B cell (primary cell): ENCODE results near the gene SLC4A5. TPM values are rescaled to one million over a fixed set of nuclear protein-coding genes. Genes with fewer than 3 reads are reported as not detected.

ENCODE experiments used
- ATAC-seq: fragments of 200-7000 bp; cut with Tn5 transposase; one replicate; pipeline ENCODE4 v1.10.0; 2021; ENCODE audit warnings: low read depth, mild to moderate bottlenecking, moderate number of reproducible peaks, moderate library complexity
- CTCF ChIA-PET: fragments of 350-600 bp; sonication (Branson Sonifier 250); formaldehyde crosslinking; loops from one replicate; lab custom pipeline; 2021; ENCODE audit warnings: antibody characterized with exemption, inconsistent platforms; lab: Charles Lee
- POLR2A ChIA-PET: fragments of 350-600 bp; sonication (Branson Sonifier 250); formaldehyde crosslinking; loops from one replicate; lab custom pipeline; 2021; ENCODE audit warnings: antibody characterized with exemption; lab: Charles Lee
- DNase-seq: peaks from one replicate; pipeline ENCODE4 v3.0.0; 2013
- H2AFZ ChIP-seq: 2 replicates; pipeline ENCODE4 v1.6.1; 2012; ENCODE audit warnings: mild to moderate bottlenecking, low read depth, low read length; ENCODE audit not compliant: insufficient read depth, poor library complexity, severe bottlenecking
- H3K27ac ChIP-seq, 2 donors: 1 replicate in 1 of 2; 2 replicates in 1 of 2; pipeline ENCODE4 v1.5.1; 2012 to 2013; ENCODE audit warnings: low read length in 2 of 2, mild to moderate bottlenecking in 2 of 2, moderate library complexity in 1 of 2
- H3K27me3 ChIP-seq, 4 experiments: fragments of 200-600 bp in 1 of 4; sonication (generic) in 1 of 4; replicated peaks in 1 of 4; 1 replicate in 2 of 4; 2 replicates in 2 of 4; pipeline versions ENCODE4 v1.6.1 to v1.7.0; 2013 to 2016; ENCODE audit warnings: low read length in 3 of 4, mild to moderate bottlenecking in 2 of 4, mixed read lengths in 1 of 4, moderate library complexity in 1 of 4; ENCODE audit not compliant: insufficient read depth in 4 of 4, control insufficient read depth in 3 of 4; ENCODE audit errors: control extremely low read depth in 1 of 4
- H3K36me3 ChIP-seq, 2 experiments: replicated peaks in 1 of 2; 1 replicate in 1 of 2; 2 replicates in 1 of 2; pipeline versions ENCODE4 v1.6.1 to v1.7.1; 2013; ENCODE audit warnings: low read length in 1 of 2; ENCODE audit not compliant: insufficient read depth in 2 of 2, control insufficient read depth in 1 of 2; ENCODE audit errors: control extremely low read depth in 1 of 2, extremely low read depth in 1 of 2
- H3K4me1 ChIP-seq, 2 donors: fragments of 200-600 bp in 1 of 2; sonication (generic) in 1 of 2; 1 replicate in 1 of 2; 2 replicates in 1 of 2; pipeline versions ENCODE4 v1.5.1 to v1.6.1; 2013 to 2017; ENCODE audit warnings: low read length in 2 of 2; ENCODE audit not compliant: control insufficient read depth in 2 of 2, insufficient read depth in 2 of 2
- H3K4me2 ChIP-seq: replicated peaks from 2 replicates; pipeline ENCODE3; 2012; ENCODE audit warnings: mild to moderate bottlenecking, low read depth, low read length; ENCODE audit not compliant: poor library complexity, severe bottlenecking
- H3K4me3 ChIP-seq, 5 experiments: fragments of 200-600 bp in 1 of 5; sonication (generic) in 1 of 5; 1 replicate in 3 of 5; 2 replicates in 2 of 5; pipeline versions ENCODE4 v1.5.1 to v1.7.0; 2011 to 2016; ENCODE audit warnings: low read length in 4 of 5, mild to moderate bottlenecking in 4 of 5, low read depth in 2 of 5, control low read depth in 1 of 5, moderate library complexity in 1 of 5; ENCODE audit not compliant: insufficient read depth in 1 of 5; ENCODE audit errors: control extremely low read depth in 1 of 5, extremely low read depth in 1 of 5
- H3K79me2 ChIP-seq: fragments of 200-600 bp; sonication (generic); one replicate; pipeline ENCODE4 v1.6.0; 2016; ENCODE audit warnings: low read length; ENCODE audit not compliant: control insufficient read depth, insufficient read depth
- H3K9ac ChIP-seq: fragments of 200-600 bp; sonication (generic); 2 replicates; pipeline ENCODE4 v1.6.1; 2017; ENCODE audit warnings: mild to moderate bottlenecking, low read length, moderate library complexity
- H3K9me3 ChIP-seq, 3 donors: one replicate each; pipeline versions ENCODE4 v1.6.1 to v1.7.1; 2013; ENCODE audit warnings: low read length in 2 of 3; ENCODE audit not compliant: control insufficient read depth in 2 of 3, insufficient read depth in 1 of 3; ENCODE audit errors: control extremely low read depth in 1 of 3
- H4K20me1 ChIP-seq: 2 replicates; pipeline ENCODE4 v1.6.0; 2012; ENCODE audit warnings: mild to moderate bottlenecking, low read length; ENCODE audit not compliant: insufficient read depth, control insufficient read depth, poor library complexity, severe bottlenecking
- H3K27ac Mint-ChIP-seq: one replicate; pipeline ENCODE4 v1.8.0; 2021; ENCODE audit warnings: mixed read lengths
- H3K27me3 Mint-ChIP-seq: one replicate; pipeline ENCODE4 v1.8.0; 2021; ENCODE audit warnings: mixed read lengths
- H3K4me1 Mint-ChIP-seq: one replicate; pipeline ENCODE4 v1.8.0; 2021; ENCODE audit warnings: mixed read lengths
- H3K4me3 Mint-ChIP-seq: one replicate; pipeline ENCODE4 v1.8.0; 2021; ENCODE audit warnings: mixed read lengths
- H3K9me3 Mint-ChIP-seq: one replicate; pipeline ENCODE4 v1.8.0; 2022; ENCODE audit warnings: mixed read lengths; ENCODE audit not compliant: insufficient read depth
- EZH2 ChIP-seq: IDR thresholded peaks from 2 replicates; pipeline ENCODE4 v1.6.1; 2012; ENCODE audit warnings: borderline replicate concordance, low read depth, mild to moderate bottlenecking, moderate library complexity, low read length; ENCODE audit not compliant: insufficient read depth, poor library complexity, severe bottlenecking
- WGBS: methylation state at CpG from one replicate; pipeline ENCODE4 v1.1.5; 2013; ENCODE audit warnings: missing lambda C conversion rate; ENCODE audit not compliant: insufficient coverage; 5-methylcytosine and 5-hydroxymethylcytosine counted together
- intact Hi-C: fragments of 100-400 bp; cut with micrococcal nuclease; formaldehyde crosslinking; loops from one replicate; pipeline ENCODE4 v1.10.0; 2022
- polyA plus RNA-seq: library from polyadenylated mRNA; depleted of rRNA; stranded (reverse); fragments of >200 nt; gene quantifications from 2 replicates; pipeline ENCODE4 v1.2.3, GENCODE V29; 2012
- total RNA-seq, 2 donors: library from RNA; stranded (reverse); fragments of 120-200 nt in 1 of 2; gene quantifications; 1 replicate in 1 of 2; 2 replicates in 1 of 2; pipeline versions ENCODE4 v1.2.3 to v1.2.4, GENCODE V29; 2013 to 2022
- TF ChIP-seq, protein P1 (sequence below): fragments of 200-600 bp; IDR thresholded peaks from one replicate; pipeline ENCODE4 v1.8.0; 2022; ENCODE audit warnings: antibody characterized with exemption, mild to moderate bottlenecking

SLC4A5 gene
- total and polyA plus RNA-seq, 2 donors (not counting 1 experiment from before 2014, with no cell fraction given), result 3.3 to 9.7 TPM

DNA sequence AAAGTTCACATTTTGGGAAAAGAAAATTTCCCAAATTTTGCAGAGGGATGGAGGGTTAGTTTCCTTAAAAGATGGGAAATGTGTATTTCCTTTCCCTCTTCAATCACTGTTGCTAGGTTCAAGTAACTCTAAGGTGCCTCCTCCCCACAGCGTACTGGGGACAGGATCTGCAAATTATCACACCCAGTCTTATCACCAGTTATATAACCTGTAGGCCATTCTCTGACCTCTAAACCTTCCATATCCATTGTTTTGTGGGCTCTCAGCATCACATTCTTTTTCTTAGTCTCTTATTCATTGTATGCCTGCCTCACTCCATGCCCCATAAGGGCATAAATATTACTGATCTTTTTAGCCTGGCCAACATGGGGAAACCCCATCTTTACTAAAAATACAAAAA, 148.4 kb downstream of the SLC4A5 start:
- POLR2A ChIA-PET, result no interaction called here
- no peaks in the 10 kb centered on the region for H3K9me3 ChIP-seq
- peaks cover 16% of the 10 kb centered on the region for H3K4me1 Mint-ChIP-seq
- no peak overlapping the region for H3K4me2 ChIP-seq
- no peak overlapping the region for H3K27ac Mint-ChIP-seq
- H4K20me1 ChIP-seq, result no peaks in the 10 kb centered on the region
- CTCF ChIA-PET, result no interaction called here
- no peak for DNase-seq
- ATAC-seq, result no peak
- H3K27ac ChIP-seq, result no peak overlapping the region
- peaks cover 10 to 17% of the 10 kb centered on the region in 2 donors for H3K4me1 ChIP-seq
- no peaks in the 10 kb centered on the region for H3K27me3 ChIP-seq
- intact Hi-C loops, result no loop called here
- no peaks in the 10 kb centered on the region for H3K9me3 Mint-ChIP-seq
- no peak overlapping the region for H3K9ac ChIP-seq
- H2AFZ ChIP-seq, result no peak overlapping the region
- 100% methylated on average over 1 of the region's 1 CpG for WGBS
- no peak overlapping the region for H3K4me3 Mint-ChIP-seq
- no peak overlapping the region for H3K4me3 ChIP-seq
- no peaks in the 10 kb centered on the region for H3K36me3 ChIP-seq
- no peak for TF ChIP-seq EZH2
- TF ChIP-seq, protein P1, sequence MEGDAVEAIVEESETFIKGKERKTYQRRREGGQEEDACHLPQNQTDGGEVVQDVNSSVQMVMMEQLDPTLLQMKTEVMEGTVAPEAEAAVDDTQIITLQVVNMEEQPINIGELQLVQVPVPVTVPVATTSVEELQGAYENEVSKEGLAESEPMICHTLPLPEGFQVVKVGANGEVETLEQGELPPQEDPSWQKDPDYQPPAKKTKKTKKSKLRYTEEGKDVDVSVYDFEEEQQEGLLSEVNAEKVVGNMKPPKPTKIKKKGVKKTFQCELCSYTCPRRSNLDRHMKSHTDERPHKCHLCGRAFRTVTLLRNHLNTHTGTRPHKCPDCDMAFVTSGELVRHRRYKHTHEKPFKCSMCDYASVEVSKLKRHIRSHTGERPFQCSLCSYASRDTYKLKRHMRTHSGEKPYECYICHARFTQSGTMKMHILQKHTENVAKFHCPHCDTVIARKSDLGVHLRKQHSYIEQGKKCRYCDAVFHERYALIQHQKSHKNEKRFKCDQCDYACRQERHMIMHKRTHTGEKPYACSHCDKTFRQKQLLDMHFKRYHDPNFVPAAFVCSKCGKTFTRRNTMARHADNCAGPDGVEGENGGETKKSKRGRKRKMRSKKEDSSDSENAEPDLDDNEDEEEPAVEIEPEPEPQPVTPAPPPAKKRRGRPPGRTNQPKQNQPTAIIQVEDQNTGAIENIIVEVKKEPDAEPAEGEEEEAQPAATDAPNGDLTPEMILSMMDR, result no peak
- H3K79me2 ChIP-seq, result peaks cover 5% of the 10 kb centered on the region
- H3K27me3 Mint-ChIP-seq, result no peaks in the 10 kb centered on the region

- Histone ChIP-seq H3K4me1 (peaks cover under 1 to 3% of the 10 kb centered on the region in 2 donors), H4K20me1 (no peaks in the 10 kb centered on the region), H3K9me3 (peaks cover 0 to under 1% (median 0%) of the 10 kb centered on the region in 3 donors), H3K4me3 (no peak overlapping the region), H3K79me2 (peaks cover 5% of the 10 kb centered on the region), H3K27me3 (no peaks in the 10 kb centered on the region), H3K9ac (no peak overlapping the region), H3K27ac (no peak overlapping the region), H3K4me2 (no peak overlapping the region), H3K36me3 (no peaks in the 10 kb centered on the region), H2AFZ (no peak overlapping the region)
- Mint-ChIP-seq H3K9me3 (no peaks in the 10 kb centered on the region), H3K4me1 (peaks cover 1% of the 10 kb centered on the region), H3K27me3 (no peaks in the 10 kb centered on the region), H3K4me3 (no peak overlapping the region), H3K27ac (no peak overlapping the region)
- TF ChIP-seq EZH2, result no peak
- TF ChIP-seq, protein P1, result no peak
- DNase-seq, result no peak
- 64% methylated on average over 5 of the region's 6 CpGs for WGBS
- CTCF ChIA-PET, result interaction anchor here (0.5 to 1.7 kb wide), 3 partner anchors 10 to 326 kb away, joined by 3 to 5 read pairs (median 3); no protein-coding TSS in a partner anchor
- ATAC-seq, result no peak
- intact Hi-C loops, result no loop called here
- POLR2A ChIA-PET, result no interaction called here
These were observed 151.4 kb downstream of the SLC4A5 start for GRCh38 chr2:74191596-74192380.
